ENCODE data around the gene TXNRD1.

The TXNRD1 gene

GRCh38 chr12:104351057-104351983 is 135.7 kb downstream of the TXNRD1 start:
- H4K8ac ChIP-seq (ENCODE audit: low read depth, low read length): no peak overlapping the region

GRCh38 chr12:104352106-104352713 is 136.6 kb downstream of the TXNRD1 start:
- no peak overlapping the region for H3K4me2 ChIP-seq (ENCODE audit: low read length)
- peaks cover 5% of the 10 kb centered on the region for H3K36me3 ChIP-seq (ENCODE audit: control insufficient read depth, insufficient read depth, low read length)
- H3K79me2 ChIP-seq (ENCODE audit: control insufficient read depth, insufficient read depth, low read length): no peaks in the 10 kb centered on the region
- no CpG with 5 or more reads among the region's 3 CpGs for WGBS (ENCODE audit: extremely low coverage, insufficient coverage, low lambda C conversion rate)
- H2BK120ac ChIP-seq (ENCODE audit: low read depth, low read length): no peak overlapping the region
- H3K56ac ChIP-seq (ENCODE audit: low read length): no peak overlapping the region
- H3K4me1 ChIP-seq (ENCODE audit: control insufficient read depth, low read depth, low read length): no peaks in the 10 kb centered on the region
- H3K9ac ChIP-seq (ENCODE audit: low read length): no peak overlapping the region
- no peak overlapping the region for H3K4me3 ChIP-seq (ENCODE audit: low read length)
- no peak overlapping the region for H3K23ac ChIP-seq (ENCODE audit: low read length)
- no peak overlapping the region for H3K18ac ChIP-seq (ENCODE audit: low read length)
- H4K8ac ChIP-seq (ENCODE audit: low read depth, low read length): no peak overlapping the region
- H2BK5ac ChIP-seq (ENCODE audit: low read length): no peak overlapping the region
- H3K27me3 ChIP-seq (ENCODE audit: insufficient read depth, low read length, poor library complexity): no peaks in the 10 kb centered on the region
- no peak overlapping the region for H3K4ac ChIP-seq (ENCODE audit: low read depth, low read length)
- H3K79me1 ChIP-seq (ENCODE audit: low read length): no peaks in the 10 kb centered on the region
- H2AK5ac ChIP-seq (ENCODE audit: low read length): no peak overlapping the region
- H3K27ac ChIP-seq (ENCODE audit: low read depth, low read length): no peak overlapping the region
- no peak overlapping the region for H4K5ac ChIP-seq (ENCODE audit: low read length)
- no peak for DNase-seq
- no peak overlapping the region for H2BK15ac ChIP-seq (replicated peaks; ENCODE audit: low read depth)

More at GRCh38 chr12:104351057-104351983, 135.7 kb downstream of the TXNRD1 start:
- no peaks in the 10 kb centered on the region for H3K27me3 ChIP-seq (ENCODE audit: insufficient read depth, low read length, poor library complexity)
- H3K4ac ChIP-seq (ENCODE audit: low read depth, low read length): no peak overlapping the region
- H3K56ac ChIP-seq (ENCODE audit: low read length): no peak overlapping the region
- H2BK15ac ChIP-seq (replicated peaks; ENCODE audit: low read depth): no peak overlapping the region
- no CpG with 5 or more reads among the region's 4 CpGs for WGBS (ENCODE audit: extremely low coverage, insufficient coverage, low lambda C conversion rate)
- no peak overlapping the region for H2BK120ac ChIP-seq (ENCODE audit: low read depth, low read length)
- H3K4me1 ChIP-seq (ENCODE audit: control insufficient read depth, low read depth, low read length): no peaks in the 10 kb centered on the region
- H2BK5ac ChIP-seq (ENCODE audit: low read length): no peak overlapping the region
- peaks cover 5% of the 10 kb centered on the region for H3K36me3 ChIP-seq (ENCODE audit: control insufficient read depth, insufficient read depth, low read length)
- no peaks in the 10 kb centered on the region for H3K79me2 ChIP-seq (ENCODE audit: control insufficient read depth, insufficient read depth, low read length)
- H3K23ac ChIP-seq (ENCODE audit: low read length): no peak overlapping the region
- H3K9ac ChIP-seq (ENCODE audit: low read length): no peak overlapping the region
- H3K79me1 ChIP-seq (ENCODE audit: low read length): no peaks in the 10 kb centered on the region
- H3K4me2 ChIP-seq (ENCODE audit: low read length): no peak overlapping the region
- no peak overlapping the region for H3K18ac ChIP-seq (ENCODE audit: low read length)
- H4K5ac ChIP-seq (ENCODE audit: low read length): no peak overlapping the region
- DNase-seq: no peak
- H2AK5ac ChIP-seq (ENCODE audit: low read length): no peak overlapping the region
- H3K4me3 ChIP-seq (ENCODE audit: low read length): no peak overlapping the region
- H3K27ac ChIP-seq (ENCODE audit: low read depth, low read length): no peak overlapping the region

GRCh38 chr12:104353012-104353981 is 137.7 kb downstream of the TXNRD1 start:
- no peak overlapping the region for H2BK120ac ChIP-seq (ENCODE audit: low read depth, low read length)
- peaks cover 4% of the 10 kb centered on the region for H3K36me3 ChIP-seq (ENCODE audit: control insufficient read depth, insufficient read depth, low read length)
- no peak for DNase-seq
- no peak overlapping the region for H3K4me3 ChIP-seq (ENCODE audit: low read length)
- no peak overlapping the region for H2AK5ac ChIP-seq (ENCODE audit: low read length)
- no peaks in the 10 kb centered on the region for H3K4me1 ChIP-seq (ENCODE audit: control insufficient read depth, low read depth, low read length)
- H3K27ac ChIP-seq (ENCODE audit: low read depth, low read length): no peak overlapping the region
- H3K4me2 ChIP-seq (ENCODE audit: low read length): no peak overlapping the region
- H2BK5ac ChIP-seq (ENCODE audit: low read length): no peak overlapping the region
- WGBS (ENCODE audit: extremely low coverage, insufficient coverage, low lambda C conversion rate): no CpG with 5 or more reads among the region's 17 CpGs
- no peaks in the 10 kb centered on the region for H3K27me3 ChIP-seq (ENCODE audit: insufficient read depth, low read length, poor library complexity)
- no peak overlapping the region for H3K23ac ChIP-seq (ENCODE audit: low read length)
- no peak overlapping the region for H3K4ac ChIP-seq (ENCODE audit: low read depth, low read length)
- no peaks in the 10 kb centered on the region for H3K79me2 ChIP-seq (ENCODE audit: control insufficient read depth, insufficient read depth, low read length)
- H3K9ac ChIP-seq (ENCODE audit: low read length): no peak overlapping the region
- no peak overlapping the region for H4K5ac ChIP-seq (ENCODE audit: low read length)
- H3K56ac ChIP-seq (ENCODE audit: low read length): no peak overlapping the region
- H3K79me1 ChIP-seq (ENCODE audit: low read length): no peaks in the 10 kb centered on the region
- no peak overlapping the region for H4K8ac ChIP-seq (ENCODE audit: low read depth, low read length)
- no peak overlapping the region for H2BK15ac ChIP-seq (replicated peaks; ENCODE audit: low read depth)
- no peak overlapping the region for H3K18ac ChIP-seq (ENCODE audit: low read length)

- H3K18ac ChIP-seq (ENCODE audit: low read length): no peak overlapping the region
- DNase-seq: no peak
- H2AK5ac ChIP-seq (ENCODE audit: low read length): no peak overlapping the region
- no peak overlapping the region for H3K23ac ChIP-seq (ENCODE audit: low read length)
- no peak overlapping the region for H4K8ac ChIP-seq (ENCODE audit: low read depth, low read length)
- no peak overlapping the region for H3K4me2 ChIP-seq (ENCODE audit: low read length)
- H3K9ac ChIP-seq (ENCODE audit: low read length): no peak overlapping the region
- H3K4me1 ChIP-seq (ENCODE audit: control insufficient read depth, low read depth, low read length): no peaks in the 10 kb centered on the region
- H3K4me3 ChIP-seq (ENCODE audit: low read length): no peak overlapping the region
- no peak overlapping the region for H3K27ac ChIP-seq (ENCODE audit: low read depth, low read length)
- no peaks in the 10 kb centered on the region for H3K79me2 ChIP-seq (ENCODE audit: control insufficient read depth, insufficient read depth, low read length)
- H3K4ac ChIP-seq (ENCODE audit: low read depth, low read length): no peak overlapping the region
- WGBS (ENCODE audit: extremely low coverage, insufficient coverage, low lambda C conversion rate): no CpG with 5 or more reads among the region's 6 CpGs
- no peaks in the 10 kb centered on the region for H3K27me3 ChIP-seq (ENCODE audit: insufficient read depth, low read length, poor library complexity)
- no peak overlapping the region for H2BK120ac ChIP-seq (ENCODE audit: low read depth, low read length)
- no peak overlapping the region for H2BK5ac ChIP-seq (ENCODE audit: low read length)
- no peak overlapping the region for H4K5ac ChIP-seq (ENCODE audit: low read length)
- no peak overlapping the region for H3K56ac ChIP-seq (ENCODE audit: low read length)
- H2BK15ac ChIP-seq (replicated peaks; ENCODE audit: low read depth): no peak overlapping the region
- H3K79me1 ChIP-seq (ENCODE audit: low read length): no peaks in the 10 kb centered on the region
- peaks cover 1% of the 10 kb centered on the region for H3K36me3 ChIP-seq (ENCODE audit: control insufficient read depth, insufficient read depth, low read length)
Observed at GRCh38 chr12:104354167-104354867, 138.7 kb downstream of the TXNRD1 start.

GRCh38 chr12:104354868-104355570 is 139.4 kb downstream of the TXNRD1 start:
- Histone ChIP-seq H3K23ac (ENCODE audit: low read length) (no peak overlapping the region), H3K27ac (ENCODE audit: low read depth, low read length) (no peak overlapping the region), H3K4ac (ENCODE audit: low read depth, low read length) (no peak overlapping the region), H4K8ac (ENCODE audit: low read depth, low read length) (no peak overlapping the region), H3K4me2 (ENCODE audit: low read length) (no peak overlapping the region), H2BK120ac (ENCODE audit: low read depth, low read length) (no peak overlapping the region), H3K4me1 (ENCODE audit: control insufficient read depth, low read depth, low read length) (no peaks in the 10 kb centered on the region), H3K56ac (ENCODE audit: low read length) (no peak overlapping the region), H3K4me3 (ENCODE audit: low read length) (no peak overlapping the region), H3K79me2 (ENCODE audit: control insufficient read depth, insufficient read depth, low read length) (no peaks in the 10 kb centered on the region), H2BK15ac (replicated peaks; ENCODE audit: low read depth) (no peak overlapping the region), H3K79me1 (ENCODE audit: low read length) (no peaks in the 10 kb centered on the region), H3K9ac (ENCODE audit: low read length) (no peak overlapping the region), H4K5ac (ENCODE audit: low read length) (no peak overlapping the region), H3K18ac (ENCODE audit: low read length) (no peak overlapping the region), H3K27me3 (ENCODE audit: insufficient read depth, low read length, poor library complexity) (no peaks in the 10 kb centered on the region), H3K36me3 (ENCODE audit: control insufficient read depth, insufficient read depth, low read length) (peaks cover 1% of the 10 kb centered on the region), H2AK5ac (ENCODE audit: low read length) (no peak overlapping the region), H2BK5ac (ENCODE audit: low read length) (no peak overlapping the region)
- DNase-seq: no peak
- WGBS (ENCODE audit: extremely low coverage, insufficient coverage, low lambda C conversion rate): no CpG with 5 or more reads among the region's 7 CpGs
